Measurements from ENCODE around the gene ST7. TPM values are rescaled to one million over a fixed set of nuclear protein-coding genes. Genes with fewer than 3 reads are reported as not detected.

The ST7 gene
- total and polyA plus RNA-seq, 2 of the 8 experiments (the other 6 are each of a cell fraction or from before 2014, with no cell fraction given) = 16.3 to 18.0 TPM

DNA sequence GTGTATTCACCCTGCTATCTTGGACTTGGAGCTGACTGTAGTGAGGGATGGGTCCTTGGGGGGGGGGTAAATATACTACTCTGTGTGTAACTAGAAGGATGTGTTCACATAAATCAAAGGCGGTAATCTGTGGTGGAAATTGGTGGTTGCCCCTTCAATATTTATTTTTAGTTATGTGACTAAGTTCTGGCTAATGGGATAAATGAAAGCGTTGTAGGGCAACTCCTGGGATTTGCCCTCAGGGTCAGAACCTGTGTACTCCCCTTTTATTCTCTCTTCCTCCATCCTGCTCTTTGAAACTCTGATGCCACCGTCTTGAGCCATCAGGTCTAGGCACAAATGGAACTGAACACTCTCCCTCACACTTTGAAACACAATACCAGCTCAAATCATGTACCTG is 24.3 kb upstream of the ST7 start (continued):
- TF ChIP-seq, protein P1, sequence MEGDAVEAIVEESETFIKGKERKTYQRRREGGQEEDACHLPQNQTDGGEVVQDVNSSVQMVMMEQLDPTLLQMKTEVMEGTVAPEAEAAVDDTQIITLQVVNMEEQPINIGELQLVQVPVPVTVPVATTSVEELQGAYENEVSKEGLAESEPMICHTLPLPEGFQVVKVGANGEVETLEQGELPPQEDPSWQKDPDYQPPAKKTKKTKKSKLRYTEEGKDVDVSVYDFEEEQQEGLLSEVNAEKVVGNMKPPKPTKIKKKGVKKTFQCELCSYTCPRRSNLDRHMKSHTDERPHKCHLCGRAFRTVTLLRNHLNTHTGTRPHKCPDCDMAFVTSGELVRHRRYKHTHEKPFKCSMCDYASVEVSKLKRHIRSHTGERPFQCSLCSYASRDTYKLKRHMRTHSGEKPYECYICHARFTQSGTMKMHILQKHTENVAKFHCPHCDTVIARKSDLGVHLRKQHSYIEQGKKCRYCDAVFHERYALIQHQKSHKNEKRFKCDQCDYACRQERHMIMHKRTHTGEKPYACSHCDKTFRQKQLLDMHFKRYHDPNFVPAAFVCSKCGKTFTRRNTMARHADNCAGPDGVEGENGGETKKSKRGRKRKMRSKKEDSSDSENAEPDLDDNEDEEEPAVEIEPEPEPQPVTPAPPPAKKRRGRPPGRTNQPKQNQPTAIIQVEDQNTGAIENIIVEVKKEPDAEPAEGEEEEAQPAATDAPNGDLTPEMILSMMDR (IDR thresholded peaks at IDR 0.05; ENCODE audit: control extremely low read depth in 1 of 3, insufficient read depth in 1 of 3, low read depth in 1 of 3, low read length in 3 of 3) = no peak
- TF ChIP-seq SUZ12 (IDR thresholded peaks at IDR 0.05; ENCODE audit: low read length) (no peak), SP1 (IDR thresholded peaks at IDR 0.05; ENCODE audit: low read depth, low read length) (no peak), TAF7 (optimal IDR thresholded peaks at IDR 0.05; ENCODE audit: borderline replicate concordance, low read depth, low read length) (no peak)
- TF ChIP-seq, protein P2, sequence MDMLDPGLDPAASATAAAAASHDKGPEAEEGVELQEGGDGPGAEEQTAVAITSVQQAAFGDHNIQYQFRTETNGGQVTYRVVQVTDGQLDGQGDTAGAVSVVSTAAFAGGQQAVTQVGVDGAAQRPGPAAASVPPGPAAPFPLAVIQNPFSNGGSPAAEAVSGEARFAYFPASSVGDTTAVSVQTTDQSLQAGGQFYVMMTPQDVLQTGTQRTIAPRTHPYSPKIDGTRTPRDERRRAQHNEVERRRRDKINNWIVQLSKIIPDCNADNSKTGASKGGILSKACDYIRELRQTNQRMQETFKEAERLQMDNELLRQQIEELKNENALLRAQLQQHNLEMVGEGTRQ (IDR thresholded peaks at IDR 0.05; ENCODE audit: low read length) = no peak
- TF ChIP-seq, protein P3, sequence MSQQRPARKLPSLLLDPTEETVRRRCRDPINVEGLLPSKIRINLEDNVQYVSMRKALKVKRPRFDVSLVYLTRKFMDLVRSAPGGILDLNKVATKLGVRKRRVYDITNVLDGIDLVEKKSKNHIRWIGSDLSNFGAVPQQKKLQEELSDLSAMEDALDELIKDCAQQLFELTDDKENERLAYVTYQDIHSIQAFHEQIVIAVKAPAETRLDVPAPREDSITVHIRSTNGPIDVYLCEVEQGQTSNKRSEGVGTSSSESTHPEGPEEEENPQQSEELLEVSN (IDR thresholded peaks at IDR 0.05) = no peak

All from H1 (cell line).